MM.1S (cell line): ENCODE measurements around the gene COPZ1.

Source experiments
- CTCF ChIP-seq: fragments of 300-600 bp; sonication (generic); IDR thresholded peaks from 2 replicates; pipeline ENCODE4 v1.5.1; 2016; ENCODE audit warnings: antibody characterized with exemption, low read length, mixed read lengths
- EZH2 ChIP-seq: fragments of 300-600 bp; sonication (generic); optimal IDR thresholded peaks from 2 replicates; pipeline ENCODE3; 2017; ENCODE audit warnings: low read depth, mild to moderate bottlenecking, antibody characterized with exemption, low read length, mixed read lengths
- EZH2phosphoT487 ChIP-seq: fragments of 300-600 bp; sonication (generic); IDR thresholded peaks from 2 replicates; pipeline ENCODE4 v1.6.1; 2018; ENCODE audit warnings: antibody characterized with exemption, low read length

GRCh38 chr12:54356951-54357356 lies 32.0 kb downstream of the COPZ1 start:
- TF ChIP-seq CTCF (no peak), EZH2 (no peak), EZH2phosphoT487 (no peak)
